GM13977 (cell line): ENCODE measurements around the gene ARHGEF10L.

Experiments used
- DNase-seq: peaks from one replicate; pipeline ENCODE4 v3.0.0; 2012; ENCODE audit warnings: low spot score
- in situ Hi-C: fragments of 300-500 bp; cut with MboI; formaldehyde crosslinking; loops from one replicate; pipeline ENCODE4 v1.12.0; 2022; ENCODE audit warnings: low sequenced_read_pairs, low pct_unique_long_range_greater_than_20kb, mixed read lengths, inconsistent platforms; ENCODE audit not compliant: unreplicated experiment
- TF ChIP-seq, protein P1 (sequence below): IDR thresholded peaks from 2 replicates; pipeline ENCODE4 v1.5.1; 2012; ENCODE audit warnings: mild to moderate bottlenecking, control low read depth; ENCODE audit not compliant: insufficient read depth; ENCODE audit errors: extremely low read depth, missing control alignments

Gene ARHGEF10L

DNA sequence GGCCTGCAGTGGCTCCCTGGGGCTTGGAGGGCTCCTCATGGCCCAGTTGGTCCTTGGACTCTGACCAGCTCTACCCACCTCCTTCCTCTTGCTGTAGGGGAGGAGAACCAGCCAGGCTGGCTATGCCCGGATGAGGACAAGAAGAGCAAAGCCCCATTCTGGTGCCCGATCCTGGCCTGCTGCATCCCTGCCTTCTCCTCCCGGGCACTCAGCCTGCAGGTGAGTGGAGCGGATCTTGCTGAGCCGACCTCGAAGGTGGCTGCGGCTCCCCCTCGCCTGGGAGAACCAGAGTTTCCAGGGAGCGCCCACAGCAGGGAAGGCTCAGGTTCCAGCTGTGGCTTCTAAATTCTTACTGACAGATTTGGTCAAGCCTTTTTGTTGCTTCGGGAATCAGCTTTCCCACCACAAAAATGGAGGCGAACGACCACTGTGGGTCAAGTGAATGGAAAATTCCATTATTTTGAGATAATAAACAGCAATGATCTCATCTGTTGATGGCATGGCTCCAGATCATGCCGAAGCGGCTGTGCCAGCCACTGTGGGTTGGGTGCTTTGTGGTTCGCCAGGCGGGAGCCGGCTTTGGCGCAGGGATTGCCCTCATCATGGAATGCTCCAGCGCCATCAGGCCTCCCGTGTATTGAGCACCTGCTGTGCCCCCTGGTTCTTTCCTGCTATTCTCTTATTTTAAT, 109.1 kb downstream of the ARHGEF10L start:
- TF ChIP-seq, protein P1, sequence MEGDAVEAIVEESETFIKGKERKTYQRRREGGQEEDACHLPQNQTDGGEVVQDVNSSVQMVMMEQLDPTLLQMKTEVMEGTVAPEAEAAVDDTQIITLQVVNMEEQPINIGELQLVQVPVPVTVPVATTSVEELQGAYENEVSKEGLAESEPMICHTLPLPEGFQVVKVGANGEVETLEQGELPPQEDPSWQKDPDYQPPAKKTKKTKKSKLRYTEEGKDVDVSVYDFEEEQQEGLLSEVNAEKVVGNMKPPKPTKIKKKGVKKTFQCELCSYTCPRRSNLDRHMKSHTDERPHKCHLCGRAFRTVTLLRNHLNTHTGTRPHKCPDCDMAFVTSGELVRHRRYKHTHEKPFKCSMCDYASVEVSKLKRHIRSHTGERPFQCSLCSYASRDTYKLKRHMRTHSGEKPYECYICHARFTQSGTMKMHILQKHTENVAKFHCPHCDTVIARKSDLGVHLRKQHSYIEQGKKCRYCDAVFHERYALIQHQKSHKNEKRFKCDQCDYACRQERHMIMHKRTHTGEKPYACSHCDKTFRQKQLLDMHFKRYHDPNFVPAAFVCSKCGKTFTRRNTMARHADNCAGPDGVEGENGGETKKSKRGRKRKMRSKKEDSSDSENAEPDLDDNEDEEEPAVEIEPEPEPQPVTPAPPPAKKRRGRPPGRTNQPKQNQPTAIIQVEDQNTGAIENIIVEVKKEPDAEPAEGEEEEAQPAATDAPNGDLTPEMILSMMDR: no peak
- no peak for DNase-seq
- in situ Hi-C loops: no loop called here

DNA sequence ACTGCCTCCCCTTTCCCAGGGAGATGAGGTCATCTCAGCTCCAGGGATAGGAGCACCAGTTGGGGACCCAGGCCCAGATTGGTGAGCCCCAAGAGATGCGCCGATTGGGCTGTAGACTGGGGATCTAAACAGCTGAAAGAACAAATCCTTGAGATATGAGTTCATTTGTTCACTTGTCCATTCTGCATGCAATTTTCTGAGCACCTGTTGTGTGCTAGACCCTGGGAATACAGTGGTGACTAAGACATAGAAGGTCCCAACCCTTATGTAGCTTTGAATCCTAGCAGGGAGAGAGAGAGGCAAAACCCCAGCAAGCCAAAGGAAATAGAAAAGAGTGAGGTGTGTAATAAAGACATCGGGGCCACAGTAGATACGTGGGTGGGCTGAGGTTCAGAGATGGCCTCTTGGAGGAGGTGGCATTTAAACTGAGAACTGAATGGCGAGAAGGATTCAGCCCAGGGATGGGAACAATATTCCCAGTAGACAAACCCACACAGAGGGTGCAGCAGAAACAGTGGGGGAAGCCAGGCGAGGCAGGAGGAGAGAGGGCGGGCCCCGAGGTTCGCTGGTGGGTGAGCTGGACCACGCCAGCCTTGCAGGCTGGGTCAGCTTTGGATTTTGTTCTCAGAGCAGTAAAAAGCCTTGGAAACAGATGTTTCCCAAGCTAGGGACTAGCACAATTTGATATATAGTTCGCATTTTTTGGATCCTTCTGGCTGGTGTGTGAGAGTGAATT, 110.0 kb downstream of the ARHGEF10L start:
- in situ Hi-C loops: no loop called here
- TF ChIP-seq, protein P1: no peak
- no peak for DNase-seq

DNA sequence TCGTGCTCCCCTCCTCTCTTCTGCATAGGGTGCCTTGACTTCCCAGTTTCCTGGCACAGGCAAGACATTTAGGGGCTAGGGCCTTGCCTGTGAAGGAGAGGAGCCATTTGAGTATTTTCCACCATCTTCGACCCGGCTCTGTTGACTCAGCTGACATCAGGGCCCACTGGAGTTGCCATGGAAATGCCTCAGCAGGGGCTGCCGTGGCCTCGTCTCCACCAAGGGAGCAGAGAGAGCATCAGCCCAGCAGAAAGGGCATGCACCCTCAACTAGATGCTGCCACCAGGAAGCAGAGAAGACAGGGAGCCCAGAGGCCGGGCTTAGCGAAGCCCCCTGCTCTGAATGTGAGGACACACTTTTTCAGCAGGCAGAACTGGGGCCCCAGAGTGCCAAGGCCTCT, 113.8 kb downstream of the ARHGEF10L start:
- in situ Hi-C loops: no loop called here
- DNase-seq: no peak

DNA sequence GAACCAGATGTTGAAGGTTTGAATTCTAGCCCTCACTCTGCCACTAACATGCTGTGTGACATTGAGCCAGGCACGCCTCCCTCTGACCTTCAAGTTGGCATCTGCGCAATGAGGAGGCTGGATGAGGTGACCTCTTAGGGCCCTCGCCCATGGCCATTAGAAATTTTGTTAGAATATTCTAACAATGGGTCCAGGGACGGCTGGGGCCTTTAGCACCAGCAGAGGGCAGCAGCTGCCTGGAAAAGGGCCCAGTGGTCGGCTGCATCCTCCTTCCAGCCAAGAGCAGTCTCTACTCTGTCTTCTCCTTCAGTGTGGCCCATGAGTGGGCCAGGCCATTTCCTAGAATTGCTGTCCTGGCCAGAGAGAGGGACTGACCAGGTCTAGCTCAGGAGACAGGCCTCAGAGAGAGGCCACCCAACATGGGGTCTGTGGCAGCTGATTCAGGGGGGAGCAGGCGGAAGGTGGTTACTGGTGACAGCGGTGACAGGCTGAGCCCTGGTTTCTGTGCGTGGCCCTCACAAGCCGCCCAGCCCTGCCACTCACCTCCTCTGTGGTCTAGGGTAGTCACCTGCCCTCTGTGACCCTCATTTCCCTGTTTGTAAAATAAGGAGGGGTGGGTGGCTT, 114.3 kb downstream of the ARHGEF10L start:
- in situ Hi-C loops: no loop called here
- TF ChIP-seq, protein P1: peak; percentile 72
- peak; percentile 60 for DNase-seq

More for the DNA sequence above, 113.8 kb downstream of the ARHGEF10L start:
- TF ChIP-seq, protein P1: no peak

DNA sequence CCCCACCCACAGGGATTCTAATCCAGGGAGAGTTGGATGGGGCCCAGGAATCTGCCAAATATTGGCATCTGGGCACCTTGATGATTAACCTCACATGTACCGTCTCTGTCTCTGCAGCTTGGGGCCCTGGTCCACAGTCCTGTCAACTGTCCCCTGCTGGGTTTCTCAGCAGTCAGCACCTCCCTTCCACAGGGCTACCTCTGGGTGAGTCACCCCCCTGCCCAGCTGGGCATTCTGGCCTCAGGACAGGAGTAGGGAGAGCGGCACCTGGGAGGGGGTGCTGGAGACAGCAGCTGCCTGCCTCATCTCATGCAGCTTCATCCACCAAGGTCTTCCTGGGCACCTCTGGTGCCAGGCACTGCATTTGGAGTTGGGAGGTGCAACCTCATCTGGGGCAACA, 115.0 kb downstream of the ARHGEF10L start:
- no peak for DNase-seq
- TF ChIP-seq, protein P1: no peak
- in situ Hi-C loops: no loop called here

DNA sequence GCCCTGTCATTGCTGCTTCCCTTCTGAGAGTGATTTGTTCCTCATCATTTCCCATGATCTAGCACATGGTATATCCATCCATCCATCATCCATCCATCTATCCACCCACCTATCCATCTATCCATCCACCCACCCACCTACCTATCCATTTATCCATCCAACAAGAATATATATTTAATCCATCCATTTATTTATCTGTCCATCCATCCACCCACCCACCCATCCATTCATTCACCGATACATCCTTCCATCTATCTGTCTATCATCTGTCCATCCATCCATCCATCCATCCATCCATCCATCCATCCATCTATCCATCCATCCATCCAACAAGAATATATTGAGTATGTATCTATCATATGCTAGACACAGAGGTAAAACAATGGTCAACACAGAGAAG, 115.7 kb downstream of the ARHGEF10L start:
- TF ChIP-seq, protein P1: no peak
- in situ Hi-C loops: no loop called here
- no peak for DNase-seq
